SKM-1 treated with dmso at 0.1 percent for 144 hours (cell line): Measurements from ENCODE around the gene KANK4.

Source experiments
- DNase-seq: peaks from one replicate; lab custom pipeline; 2025; ENCODE audit not compliant: unreplicated experiment; lab: John Stamatoyannopoulos, UW

The KANK4 gene

GRCh38 chr1:62213075-62213914 is 105.9 kb downstream of the KANK4 start:
- no peak for DNase-seq

- DNase-seq, result no peak
Observed at GRCh38 chr1:62212411-62212810, 106.8 kb downstream of the KANK4 start.

GRCh38 chr1:62210960-62211359 is 108.3 kb downstream of the KANK4 start:
- DNase-seq, result no peak

GRCh38 chr1:62209931-62210595 is 109.2 kb downstream of the KANK4 start:
- peak; percentile 15 for DNase-seq

- DNase-seq, result no peak
Observed at GRCh38 chr1:62208970-62209369, 110.3 kb downstream of the KANK4 start.

- DNase-seq, result no peak
Observed at GRCh38 chr1:62208087-62208486, 111.1 kb downstream of the KANK4 start.

GRCh38 chr1:62207187-62207586 is 112.0 kb downstream of the KANK4 start:
- DNase-seq, result no peak

GRCh38 chr1:62198781-62199125 is 120.5 kb downstream of the KANK4 start:
- no peak for DNase-seq

- no peak for DNase-seq
Observed at GRCh38 chr1:62198069-62198780, 121.0 kb downstream of the KANK4 start.

GRCh38 chr1:62196086-62196690 is 123.0 kb downstream of the KANK4 start:
- no peak for DNase-seq

- no peak for DNase-seq
Observed at GRCh38 chr1:62194651-62195544, 124.3 kb downstream of the KANK4 start, which contains the start of gene L1TD1. L1TD1 (plus strand) TSS chr1:62194849; CDS start chr1:62206629, 11,780 bp downstream.

- DNase-seq, result no peak
Observed at GRCh38 chr1:62188111-62188510, 131.1 kb downstream of the KANK4 start.

- no peak for DNase-seq
Observed at GRCh38 chr1:62187548-62187947, 131.7 kb downstream of the KANK4 start.
